ENCODE measurements around the gene NTNG1.

DNA sequence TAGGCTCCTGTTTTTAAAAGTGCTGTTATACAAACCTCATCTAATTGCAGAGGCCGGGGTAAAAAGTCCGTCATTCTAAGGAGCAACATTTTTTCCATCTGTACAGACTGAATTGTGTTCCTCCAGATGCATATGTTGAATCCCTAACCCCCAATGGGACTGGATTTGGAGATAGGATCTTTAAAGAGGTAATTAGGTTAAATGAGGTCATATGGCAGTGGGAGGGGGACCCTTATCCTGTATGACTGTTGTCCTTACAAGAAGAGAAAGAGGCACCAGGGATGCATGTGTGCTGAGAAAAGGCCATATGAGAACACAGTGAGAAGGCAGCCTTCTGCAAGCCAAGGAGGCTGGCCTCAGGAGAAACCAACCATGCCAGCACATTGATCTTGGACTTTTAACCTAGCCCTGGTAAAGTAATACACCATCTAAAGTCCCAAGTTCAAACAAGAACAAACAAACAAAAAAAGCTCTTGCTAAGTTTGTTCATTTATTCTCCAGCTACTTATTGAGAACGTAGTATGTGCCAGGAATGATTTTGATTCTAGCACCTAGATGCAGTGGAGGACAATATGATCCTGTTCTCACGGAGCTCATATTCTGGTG, 352.4 kb downstream of the NTNG1 start:
- TF ChIP-seq GATA2 (IDR thresholded peaks at IDR 0.05; ENCODE audit: low read depth, low read length) (no peak), GATA3 (IDR thresholded peaks at IDR 0.05; ENCODE audit: low read depth, low read length) (no peak)

Measured in SH-SY5Y (cell line).